Large intestine (tissue), 3 donors: Measurements from ENCODE around the gene KANSL1L. TPM values are rescaled to one million over a fixed set of nuclear protein-coding genes. Genes with fewer than 3 reads are reported as not detected.
"Not testable (repeated sequence)": the region's sequence is repeated elsewhere in the genome, so short reads cannot be mapped to it uniquely, and the experiment has no call there.

ENCODE experiments used
- DNase-seq, 2 donors: peaks; one replicate each; pipeline versions ENCODE4 v3.0.0 to v3.0.0-alpha.2; 2013
- H3K27ac ChIP-seq: one replicate; pipeline ENCODE4 v1.5.1; 2013; ENCODE audit warnings: low read length
- H3K27me3 ChIP-seq: 2 replicates; pipeline ENCODE4 v1.6.1; 2013; ENCODE audit warnings: low read length; ENCODE audit not compliant: control insufficient read depth, insufficient read depth
- H3K36me3 ChIP-seq: 2 replicates; pipeline ENCODE4 v1.6.1; 2013; ENCODE audit warnings: low read length; ENCODE audit not compliant: control insufficient read depth, insufficient read depth
- H3K4me1 ChIP-seq: one replicate; pipeline ENCODE4 v1.6.1; 2013; ENCODE audit warnings: low read length; ENCODE audit not compliant: control insufficient read depth, insufficient read depth
- H3K4me3 ChIP-seq: one replicate; pipeline ENCODE4 v1.5.1; 2013; ENCODE audit warnings: low read length
- H3K9me3 ChIP-seq: one replicate; pipeline ENCODE4 v1.6.1; 2013; ENCODE audit warnings: mild to moderate bottlenecking, low read depth, low read length, moderate library complexity; ENCODE audit not compliant: control insufficient read depth
- WGBS: methylation state at CpG from one replicate; pipeline ENCODE4 v1.1.5; 2013; ENCODE audit warnings: low lambda C conversion rate; ENCODE audit not compliant: insufficient coverage; 5-methylcytosine and 5-hydroxymethylcytosine counted together
- polyA plus RNA-seq: library from polyadenylated mRNA; unstranded; fragments of 120-200 nt; gene quantifications from one replicate; pipeline ENCODE4 v1.2.1, GENCODE V29; 2013

Gene KANSL1L
- polyA plus RNA-seq, 1 donor: 23.1 TPM

- no peaks in the 10 kb centered on the region for H3K36me3 ChIP-seq
- no peak for DNase-seq
- H3K4me3 ChIP-seq: no peak overlapping the region
- no peaks in the 10 kb centered on the region for H3K9me3 ChIP-seq
- WGBS: 35% methylated on average over 2 of the region's 2 CpGs
- H3K27me3 ChIP-seq: peaks cover 8% of the 10 kb centered on the region
- H3K4me1 ChIP-seq: no peaks in the 10 kb centered on the region
- H3K27ac ChIP-seq: no peak overlapping the region
Measured at GRCh38 chr2:210197720-210198119, 26.5 kb upstream of the KANSL1L start.

DNA sequence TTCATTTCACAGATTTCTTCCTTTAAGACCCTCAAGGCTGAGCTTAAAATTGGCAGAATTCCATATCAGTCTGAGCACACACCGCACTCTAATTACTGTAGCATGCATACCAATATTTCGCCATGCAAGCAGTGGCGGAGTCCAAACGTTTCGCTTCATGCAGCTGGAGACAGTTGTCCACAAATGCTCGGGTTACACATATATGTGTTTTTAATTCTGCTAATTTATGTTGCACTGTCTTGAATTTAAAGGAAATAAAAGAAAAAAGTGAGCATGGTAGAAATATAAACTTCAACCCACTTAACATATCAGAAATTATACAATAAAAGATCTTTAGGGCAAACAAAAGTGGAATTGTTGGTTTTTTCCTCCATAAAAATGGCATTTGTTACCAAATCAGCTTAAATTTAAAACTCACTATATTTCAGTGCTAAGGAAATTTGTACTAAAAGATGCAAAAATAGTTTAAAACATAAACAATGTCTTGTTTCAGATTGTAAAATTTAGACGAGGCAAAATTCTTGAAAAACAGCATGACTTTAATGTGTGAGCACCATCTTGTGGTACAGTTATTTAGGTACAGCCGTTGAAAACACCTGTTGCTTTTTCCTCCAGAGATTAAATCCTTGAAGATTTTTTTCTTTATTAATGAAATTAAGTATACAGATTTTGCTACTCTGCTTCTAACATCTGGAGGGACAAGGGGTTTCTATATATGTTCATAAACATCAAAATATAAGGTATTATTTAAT is 24.1 kb upstream of the KANSL1L start:
- peak; percentile 10 to 27 for DNase-seq
- no peaks in the 10 kb centered on the region for H3K9me3 ChIP-seq
- H3K36me3 ChIP-seq: no peaks in the 10 kb centered on the region
- no peak overlapping the region for H3K27ac ChIP-seq
- H3K4me3 ChIP-seq: peak overlapping the region; percentile 33
- no peaks in the 10 kb centered on the region for H3K27me3 ChIP-seq
- no peaks in the 10 kb centered on the region for H3K4me1 ChIP-seq
- WGBS: no CpG with 5 or more reads among the region's 8 CpGs

DNA sequence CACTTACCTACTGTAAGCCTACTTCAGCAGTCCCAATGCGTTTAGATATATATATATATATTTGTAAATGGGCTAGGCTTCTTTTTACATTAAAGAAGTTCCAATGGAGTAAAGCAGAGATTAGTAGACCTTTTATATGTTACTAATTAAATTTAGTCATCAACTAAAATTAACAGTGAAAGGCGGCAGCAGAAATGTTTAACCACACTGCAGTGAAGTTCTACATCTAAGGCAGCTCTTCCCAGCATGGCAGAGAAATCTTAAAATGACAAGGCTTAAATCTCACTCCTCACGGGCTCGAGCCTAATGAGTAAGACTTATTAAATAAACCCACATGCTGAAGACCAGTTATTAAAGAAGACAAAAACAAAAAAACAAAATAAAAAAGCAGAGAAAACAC is 19.1 kb upstream of the KANSL1L start:
- H3K4me1 ChIP-seq: no peaks in the 10 kb centered on the region
- peak overlapping the region; percentile 6 for H3K4me3 ChIP-seq
- H3K36me3 ChIP-seq: no peaks in the 10 kb centered on the region
- DNase-seq: no peak
- WGBS: 42% methylated on average over 2 of the region's 4 CpGs
- peak overlapping the region; percentile 49 for H3K27ac ChIP-seq
- H3K9me3 ChIP-seq: no peaks in the 10 kb centered on the region
- no peaks in the 10 kb centered on the region for H3K27me3 ChIP-seq

DNA sequence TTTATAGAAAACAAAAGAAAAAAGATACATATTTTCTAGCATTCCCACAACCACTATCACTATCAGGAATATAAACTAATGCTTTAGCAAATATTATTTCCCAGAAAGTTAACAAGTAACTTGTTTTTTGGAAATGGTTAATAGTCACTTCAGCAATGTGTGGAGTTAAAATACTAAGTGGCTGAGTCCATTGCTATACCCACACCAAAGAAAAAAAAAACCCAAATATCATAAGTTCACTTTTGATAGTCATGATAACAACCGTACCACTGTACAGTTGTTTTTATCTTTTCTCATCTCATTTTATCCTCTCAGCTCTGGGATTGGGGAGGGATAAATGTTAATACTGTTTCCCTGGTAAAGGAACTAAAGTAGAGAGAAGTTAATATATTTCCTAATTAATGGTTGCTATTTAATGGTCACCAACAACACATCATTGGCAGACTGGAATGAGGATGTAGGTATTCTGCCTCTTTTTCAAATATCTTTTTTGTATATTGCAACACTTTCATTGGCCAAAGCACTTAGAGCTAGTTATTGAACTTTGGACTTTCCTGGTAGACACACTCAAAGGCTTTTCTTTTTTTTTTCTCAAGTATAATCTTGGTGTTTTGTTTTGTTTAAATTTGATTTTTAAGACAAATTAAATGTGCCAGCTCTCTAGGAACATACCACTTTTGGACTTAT is 18.4 kb upstream of the KANSL1L start:
- H3K36me3 ChIP-seq: no peaks in the 10 kb centered on the region
- peak overlapping the region; percentile 49 for H3K27ac ChIP-seq
- peak; percentile 33 to 69 for DNase-seq
- H3K4me1 ChIP-seq: no peaks in the 10 kb centered on the region
- H3K9me3 ChIP-seq: peaks cover 5% of the 10 kb centered on the region
- peak overlapping the region; percentile 6 for H3K4me3 ChIP-seq
- no peaks in the 10 kb centered on the region for H3K27me3 ChIP-seq
- no CpG with 5 or more reads among the region's 1 CpG for WGBS

GRCh38 chr2:210188755-210189154 is 17.5 kb upstream of the KANSL1L start:
- H3K4me3 ChIP-seq: no peak overlapping the region

GRCh38 chr2:210188190-210188589 is 17.0 kb upstream of the KANSL1L start:
- H3K36me3 ChIP-seq: no peaks in the 10 kb centered on the region
- 67% methylated on average over 1 of the region's 3 CpGs for WGBS
- no peak overlapping the region for H3K4me3 ChIP-seq
- H3K4me1 ChIP-seq: no peaks in the 10 kb centered on the region
- H3K27me3 ChIP-seq: no peaks in the 10 kb centered on the region
- no peak overlapping the region for H3K27ac ChIP-seq
- peaks cover 5% of the 10 kb centered on the region for H3K9me3 ChIP-seq
- no peak for DNase-seq

More at GRCh38 chr2:210188755-210189154, 17.5 kb upstream of the KANSL1L start:
- Histone ChIP-seq H3K27me3 (no peaks in the 10 kb centered on the region), H3K9me3 (peaks cover 5% of the 10 kb centered on the region), H3K4me1 (no peaks in the 10 kb centered on the region), H3K27ac (no peak overlapping the region), H3K36me3 (no peaks in the 10 kb centered on the region)
- WGBS: no CpG with 5 or more reads among the region's 2 CpGs
- DNase-seq: no peak

DNA sequence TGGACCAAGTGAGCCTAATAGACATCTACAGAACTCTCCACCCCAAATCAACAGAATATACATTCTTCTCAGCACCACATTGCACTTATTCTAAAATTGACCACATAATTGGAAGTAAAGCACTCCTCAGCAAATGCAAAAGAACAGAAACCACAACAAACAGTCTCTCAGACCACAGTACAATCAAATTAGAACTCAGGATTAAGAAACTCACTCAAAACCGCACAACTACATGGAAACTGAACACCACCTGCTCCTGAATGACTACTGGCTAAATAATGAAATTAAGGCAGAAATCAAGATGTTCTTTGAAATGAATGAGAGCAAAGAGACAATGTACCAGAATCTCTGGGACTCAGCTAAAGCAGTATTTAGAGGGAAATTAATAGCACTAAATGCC is 12.7 kb upstream of the KANSL1L start:
- H3K27ac ChIP-seq, H3K4me1 ChIP-seq, H3K4me3 ChIP-seq, H3K36me3 ChIP-seq, H3K9me3 ChIP-seq, DNase-seq, H3K27me3 ChIP-seq: not testable (repeated sequence)
- no CpG with 5 or more reads among the region's 1 CpG for WGBS

GRCh38 chr2:210181606-210182088 is 10.4 kb upstream of the KANSL1L start:
- H3K36me3 ChIP-seq, H3K27me3 ChIP-seq, H3K4me3 ChIP-seq, H3K9me3 ChIP-seq, H3K4me1 ChIP-seq, H3K27ac ChIP-seq: not testable (repeated sequence)
- DNase-seq: peak in 1 of 2 donors; percentile 14
- WGBS: no CpG with 5 or more reads among the region's 12 CpGs

DNA sequence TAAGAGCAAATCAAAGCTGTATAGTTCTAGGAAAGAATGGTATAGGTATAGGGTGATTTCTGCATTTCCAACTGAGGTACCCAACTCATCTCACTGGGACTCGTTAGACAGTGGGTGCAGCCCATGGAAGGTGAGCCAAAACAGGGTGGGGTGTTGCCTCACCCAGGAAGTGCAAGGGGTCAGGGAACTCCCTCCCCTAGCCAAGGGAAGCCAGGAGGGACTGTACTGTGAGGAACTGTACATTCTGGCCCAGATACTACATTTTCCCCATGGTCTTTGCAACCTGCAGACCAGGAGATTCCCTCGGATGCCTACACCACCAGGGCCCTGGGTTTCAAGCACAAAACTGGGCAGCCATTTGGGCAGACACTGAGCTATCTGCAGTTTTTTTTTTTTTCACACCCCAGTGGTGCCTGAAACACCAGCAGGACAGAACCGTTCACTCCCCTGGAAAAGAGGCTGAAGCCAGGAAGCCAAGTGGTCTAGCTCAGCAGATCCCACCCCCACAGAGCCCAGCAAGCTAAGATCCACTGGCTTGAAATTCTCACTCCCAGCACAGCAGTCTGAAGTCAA is 9.9 kb upstream of the KANSL1L start:
- not testable (repeated sequence) for H3K9me3 ChIP-seq, H3K27me3 ChIP-seq, H3K27ac ChIP-seq, H3K4me3 ChIP-seq, H3K36me3 ChIP-seq, DNase-seq, H3K4me1 ChIP-seq
- no CpG with 5 or more reads among the region's 3 CpGs for WGBS

- Histone ChIP-seq H3K4me3 (no peak overlapping the region), H3K27me3 (no peaks in the 10 kb centered on the region), H3K4me1 (no peaks in the 10 kb centered on the region), H3K9me3 (peaks cover 5% of the 10 kb centered on the region), H3K27ac (no peak overlapping the region), H3K36me3 (no peaks in the 10 kb centered on the region)
- 100% methylated on average over 1 of the region's 1 CpG for WGBS
- DNase-seq: no peak
Measured at GRCh38 chr2:210180477-210180876, 9.3 kb upstream of the KANSL1L start.
